DND-41 (cell line): ENCODE data around the gene PTPN4.

Experiments
- ATAC-seq: fragments of 200-7000 bp; cut with Tn5 transposase; 3 replicates; pipeline ENCODE4 v1.9.1; 2021; ENCODE audit warnings: low read depth; ENCODE audit not compliant: insufficient read depth
- DNase-seq: peaks from one replicate; pipeline ENCODE4 v3.0.0-alpha.2; 2020
- H2AFZ ChIP-seq: 2 replicates; pipeline ENCODE4 v1.6.0; 2012; ENCODE audit warnings: low read depth, low read length
- H3K27ac ChIP-seq: 2 replicates; pipeline ENCODE4 v1.5.1; 2012; ENCODE audit warnings: low read length, inconsistent platforms
- H3K27me3 ChIP-seq: fragments of 200-600 bp; sonication (generic); 2 replicates; pipeline ENCODE4 v1.6.0; 2012; ENCODE audit warnings: low read length, mild to moderate bottlenecking, inconsistent platforms; ENCODE audit not compliant: insufficient read depth, poor library complexity
- H3K36me3 ChIP-seq: 2 replicates; pipeline ENCODE4 v1.5.1; 2012; ENCODE audit warnings: low read length, inconsistent platforms; ENCODE audit not compliant: insufficient read depth
- H3K4me1 ChIP-seq: 2 replicates; pipeline ENCODE4 v1.5.1; 2012; ENCODE audit warnings: mild to moderate bottlenecking, low read length; ENCODE audit not compliant: insufficient read depth
- H3K4me2 ChIP-seq: 2 replicates; pipeline ENCODE4 v1.6.0; 2012; ENCODE audit warnings: mild to moderate bottlenecking, moderate library complexity, low read length, inconsistent platforms; ENCODE audit not compliant: insufficient read depth
- H3K4me3 ChIP-seq, 2 experiments: fragments of 200-600 bp in 1 of 2; shearing (Covaris generic) in 1 of 2; 2 replicates each; pipeline ENCODE4 v1.5.1; 2012 to 2016; ENCODE audit warnings: inconsistent platforms in 2 of 2, low read length in 2 of 2, mild to moderate bottlenecking in 2 of 2, low read depth in 1 of 2, moderate library complexity in 1 of 2
- H3K79me2 ChIP-seq: 2 replicates; pipeline ENCODE4 v1.6.0; 2012; ENCODE audit warnings: low read length, inconsistent platforms; ENCODE audit not compliant: insufficient read depth
- H3K9ac ChIP-seq: 2 replicates; pipeline ENCODE4 v1.6.0; 2012; ENCODE audit warnings: low read depth, mild to moderate bottlenecking, inconsistent platforms, low read length, moderate library complexity
- H3K9me3 ChIP-seq: 2 replicates; pipeline ENCODE4 v1.5.1; 2012; ENCODE audit warnings: low read length, moderate library complexity, mild to moderate bottlenecking, inconsistent platforms; ENCODE audit not compliant: insufficient read depth, severe bottlenecking
- H4K20me1 ChIP-seq: 2 replicates; pipeline ENCODE4 v1.6.0; 2012; ENCODE audit warnings: low read length; ENCODE audit not compliant: insufficient read depth
- CTCF ChIP-seq: IDR thresholded peaks from 2 replicates; pipeline ENCODE4 v1.5.1; 2012; ENCODE audit warnings: borderline replicate concordance, low read length, moderate library complexity, mild to moderate bottlenecking; ENCODE audit not compliant: poor library complexity, severe bottlenecking; ENCODE audit errors: extremely low read depth
- EZH2 ChIP-seq: IDR thresholded peaks from 3 replicates; pipeline ENCODE4 v1.6.1; 2012; ENCODE audit warnings: borderline replicate concordance, low read depth, mild to moderate bottlenecking, moderate library complexity, low read length, inconsistent platforms; ENCODE audit not compliant: severe bottlenecking

Gene PTPN4

GRCh38 chr2:119826370-119826961 is 66.7 kb downstream of the PTPN4 start:
- Histone ChIP-seq H3K27ac (no peak overlapping the region), H3K79me2 (peaks cover 28% of the 10 kb centered on the region)
- ATAC-seq = peak; percentile 85

DNA sequence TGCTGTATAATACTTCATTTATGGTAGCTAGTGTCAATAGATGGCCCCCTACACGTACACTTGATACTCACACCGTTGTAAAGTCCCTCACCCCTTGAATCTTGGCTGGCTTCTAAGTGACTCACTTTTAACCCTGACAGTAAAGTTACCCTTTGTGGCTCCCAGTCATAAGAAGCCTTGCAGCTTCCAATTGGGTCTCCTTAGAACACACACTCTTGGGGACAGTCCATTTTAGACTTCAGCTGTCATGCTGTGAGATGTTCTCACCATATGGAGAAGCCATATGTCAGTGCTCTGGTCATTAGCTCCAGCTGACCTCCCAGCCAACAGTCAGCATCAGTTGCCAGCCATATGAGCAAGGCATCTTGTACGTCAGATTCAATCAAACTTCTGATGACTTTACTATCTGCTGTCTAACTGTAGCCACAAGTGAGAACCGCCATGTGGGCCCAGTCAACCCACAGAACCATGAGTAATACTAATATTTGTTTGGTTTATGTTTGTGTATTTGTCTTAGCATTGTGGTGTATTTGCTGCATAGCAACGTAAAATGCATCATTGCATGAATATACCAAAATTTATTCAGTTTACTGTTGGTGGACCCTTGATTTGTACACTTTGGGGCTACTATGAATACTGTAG is 68.3 kb downstream of the PTPN4 start:
- Histone ChIP-seq H3K27ac (no peak overlapping the region), H3K9me3 (peaks cover 12% of the 10 kb centered on the region), H3K4me2 (no peak overlapping the region), H3K4me1 (no peaks in the 10 kb centered on the region), H4K20me1 (no peaks in the 10 kb centered on the region; the same call in 1 of the 2 replicates), H3K36me3 (peaks cover 11% of the 10 kb centered on the region; the same call in 1 of the 2 replicates), H3K4me3 (no peak overlapping the region), H3K27me3 (no peaks in the 10 kb centered on the region), H3K79me2 (peaks cover 25% of the 10 kb centered on the region), H2AFZ (no peak overlapping the region), H3K9ac (no peak overlapping the region)
- TF ChIP-seq EZH2 (no peak), CTCF (no peak)
- DNase-seq = no peak
- ATAC-seq = no peak

More at GRCh38 chr2:119826370-119826961, 66.7 kb downstream of the PTPN4 start:
- TF ChIP-seq EZH2 = no peak
- TF ChIP-seq CTCF = peak; percentile 70
- no peaks in the 10 kb centered on the region for H3K4me1 ChIP-seq
- H3K9me3 ChIP-seq = peaks cover 12% of the 10 kb centered on the region
- H3K4me3 ChIP-seq = no peak overlapping the region
- DNase-seq = peak; percentile 43
- H3K36me3 ChIP-seq = peaks cover 11% of the 10 kb centered on the region; the same call in 1 of the 2 replicates
- no peaks in the 10 kb centered on the region; the same call in 1 of the 2 replicates for H4K20me1 ChIP-seq
- H3K9ac ChIP-seq = no peak overlapping the region
- H3K4me2 ChIP-seq = no peak overlapping the region
- no peak overlapping the region for H2AFZ ChIP-seq
- no peaks in the 10 kb centered on the region for H3K27me3 ChIP-seq

DNA sequence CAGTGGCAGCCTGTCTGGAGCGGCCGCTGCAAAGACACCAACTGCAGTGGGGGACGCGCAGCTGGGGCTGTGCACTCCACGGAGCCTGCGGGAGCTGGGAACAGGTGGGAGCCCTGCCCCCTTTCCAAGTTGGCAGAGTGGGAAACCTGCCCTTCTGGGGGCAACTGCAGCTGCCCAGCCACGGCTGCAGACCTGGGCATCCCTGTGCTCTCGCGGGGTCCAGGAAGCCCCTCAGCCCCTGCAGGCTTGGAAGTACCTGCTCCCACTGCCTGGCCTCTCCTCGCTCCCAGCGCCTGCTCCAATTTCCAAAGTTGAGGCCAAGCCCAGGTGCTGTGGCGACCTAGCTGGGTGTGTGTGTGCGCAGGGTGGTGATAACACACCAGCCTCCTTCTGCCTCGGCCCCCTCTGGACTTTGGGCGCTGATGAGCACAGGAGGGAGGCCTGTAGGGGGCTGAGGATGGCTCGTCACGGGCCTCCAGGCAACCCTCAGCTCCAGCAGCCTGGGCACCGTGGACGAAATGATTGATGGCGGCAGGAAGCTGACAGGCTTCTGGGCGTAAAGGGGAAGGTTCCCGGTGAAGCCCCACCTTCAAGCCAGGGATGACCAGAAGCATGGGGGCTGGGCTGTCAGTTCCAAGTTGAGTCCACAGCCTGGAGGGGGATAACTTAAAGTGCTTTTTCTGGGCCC is 76.9 kb downstream of the PTPN4 start:
- Histone ChIP-seq H3K9me3 (no peaks in the 10 kb centered on the region), H2AFZ (no peak overlapping the region), H3K27me3 (no peaks in the 10 kb centered on the region), H3K4me3 (no peak overlapping the region), H3K27ac (no peak overlapping the region), H3K79me2 (peaks cover 5% of the 10 kb centered on the region; the same call in 1 of the 2 replicates), H3K9ac (no peak overlapping the region), H3K4me1 (no peaks in the 10 kb centered on the region), H3K4me2 (no peak overlapping the region), H4K20me1 (no peaks in the 10 kb centered on the region; the same call in 1 of the 2 replicates), H3K36me3 (no peaks in the 10 kb centered on the region)
- TF ChIP-seq CTCF (no peak), EZH2 (no peak)
- ATAC-seq = no peak
- no peak for DNase-seq
